T-helper 22 cell (primary cell): ENCODE data around the gene PEAR1.

ENCODE experiments used
- DNase-seq: peaks from one replicate; pipeline ENCODE4 v3.0.0-alpha.2; 2020; ENCODE audit warnings: low read depth

PEAR1 gene

GRCh38 chr1:156860628-156861423 lies 32.7 kb upstream of the PEAR1 start, which contains the start of gene NTRK1:
TSS of gene NTRK1 (plus strand) at chr1:156860865. CDS start at chr1:156860935, 70 bp downstream.
- DNase-seq = peak; percentile 38

- no peak for DNase-seq
These were observed 30.9 kb upstream of the PEAR1 start for GRCh38 chr1:156862584-156862983.

GRCh38 chr1:156862997-156863599 lies 30.4 kb upstream of the PEAR1 start:
- DNase-seq = no peak

GRCh38 chr1:156863631-156864030 lies 29.9 kb upstream of the PEAR1 start:
- DNase-seq = no peak

- no peak for DNase-seq
These were observed 28.7 kb upstream of the PEAR1 start for GRCh38 chr1:156864796-156865195.

GRCh38 chr1:156865258-156865657 lies 28.3 kb upstream of the PEAR1 start:
- no peak for DNase-seq

- DNase-seq = no peak
These were observed 27.7 kb upstream of the PEAR1 start for GRCh38 chr1:156865865-156866248.

- DNase-seq = no peak
These were observed 27.1 kb upstream of the PEAR1 start for GRCh38 chr1:156866249-156866909.

- no peak for DNase-seq
These were observed 25.2 kb upstream of the PEAR1 start for GRCh38 chr1:156868341-156868740.

GRCh38 chr1:156869455-156869854 lies 24.1 kb upstream of the PEAR1 start:
- no peak for DNase-seq

- DNase-seq = no peak
These were observed 19.9 kb upstream of the PEAR1 start for GRCh38 chr1:156873659-156874058.

GRCh38 chr1:156874142-156874541 lies 19.4 kb upstream of the PEAR1 start:
- DNase-seq = no peak

GRCh38 chr1:156874572-156875340 lies 18.8 kb upstream of the PEAR1 start:
- no peak for DNase-seq

- no peak for DNase-seq
These were observed 18.2 kb upstream of the PEAR1 start for GRCh38 chr1:156875341-156875615.

- DNase-seq = no peak
These were observed 17.2 kb upstream of the PEAR1 start for GRCh38 chr1:156876281-156876680.

- DNase-seq = no peak
These were observed 15.9 kb upstream of the PEAR1 start for GRCh38 chr1:156877433-156878170.

GRCh38 chr1:156879876-156880275 lies 13.6 kb upstream of the PEAR1 start:
- no peak for DNase-seq

GRCh38 chr1:156880473-156880872 lies 13.0 kb upstream of the PEAR1 start:
- no peak for DNase-seq

GRCh38 chr1:156881101-156881500 lies 12.4 kb upstream of the PEAR1 start:
- no peak for DNase-seq

GRCh38 chr1:156881663-156882062 lies 11.9 kb upstream of the PEAR1 start:
- no peak for DNase-seq

- no peak for DNase-seq
These were observed 11.0 kb upstream of the PEAR1 start for GRCh38 chr1:156882543-156882942.

- DNase-seq = no peak
These were observed 9.6 kb upstream of the PEAR1 start for GRCh38 chr1:156883919-156884318.
